H1 (cell line): ENCODE results near the gene ZNF608. TPM values are rescaled to one million over a fixed set of nuclear protein-coding genes. Genes with fewer than 3 reads are reported as not detected.
A peak's percentile ranks its signal among the peaks of the same experiment; 100 is the strongest.

ENCODE experiments used
- CEBPB ChIP-seq: IDR thresholded peaks from 2 replicates; pipeline ENCODE4 v1.6.1; 2012; ENCODE audit warnings: low read depth, low read length
- CHD1 ChIP-seq: IDR thresholded peaks from 2 replicates; pipeline ENCODE4 v1.6.1; 2012; ENCODE audit warnings: low read depth, low read length, improper control_type of control experiment
- CTBP2 ChIP-seq: IDR thresholded peaks from 2 replicates; pipeline ENCODE4 v1.7.0; 2011; ENCODE audit warnings: borderline replicate concordance, mild to moderate bottlenecking, moderate library complexity, mixed read lengths, low read length; ENCODE audit not compliant: insufficient read depth, insufficient read length
- EP300 ChIP-seq, 2 experiments: IDR thresholded peaks; 1 replicate in 1 of 2; 2 replicates in 1 of 2; pipeline ENCODE4 v1.6.1; 2011 to 2012; ENCODE audit warnings: low read depth in 2 of 2, low read length in 2 of 2, mild to moderate bottlenecking in 2 of 2, borderline replicate concordance in 1 of 2, inconsistent platforms in 1 of 2, moderate library complexity in 1 of 2
- EZH2 ChIP-seq: fragments of 200-600 bp; sonication (generic); IDR thresholded peaks from 2 replicates; pipeline ENCODE4 v1.7.1; 2012; ENCODE audit warnings: low read depth, mild to moderate bottlenecking, moderate library complexity, low read length, inconsistent platforms; ENCODE audit not compliant: severe bottlenecking
- GTF2F1 ChIP-seq: IDR thresholded peaks from 2 replicates; pipeline ENCODE4 v1.6.1; 2012; ENCODE audit warnings: low read depth, low read length, improper control_type of control experiment, borderline replicate concordance
- HDAC6 ChIP-seq: IDR thresholded peaks from one replicate; pipeline ENCODE4 v1.7.1; 2012; ENCODE audit warnings: low read depth, mild to moderate bottlenecking, inconsistent platforms, low read length, moderate library complexity
- RAD21 ChIP-seq, 2 experiments: IDR thresholded peaks in 1 of 2; conservative IDR thresholded peaks in 1 of 2; 2 replicates each; pipeline ENCODE4 v1.6.1; 2011; ENCODE audit warnings: low read depth in 2 of 2, low read length in 2 of 2, improper control_type of control experiment in 1 of 2, inconsistent platforms in 1 of 2, mild to moderate bottlenecking in 1 of 2, moderate library complexity in 1 of 2
- RBBP5 ChIP-seq: IDR thresholded peaks from 2 replicates; pipeline ENCODE4 v1.7.1; 2012; ENCODE audit warnings: low read depth, mild to moderate bottlenecking, inconsistent platforms, low read length, moderate library complexity, borderline replicate concordance
- RNF2 ChIP-seq: fragments of 200-900, 300-1000 bp; sonication (generic); IDR thresholded peaks from 2 replicates; pipeline ENCODE4 v1.7.1; 2016; ENCODE audit warnings: borderline replicate concordance, low read depth, mild to moderate bottlenecking, antibody characterized with exemption, low read length; ENCODE audit not compliant: poor library complexity, severe bottlenecking; ENCODE audit errors: missing control alignments
- SIN3A ChIP-seq, 2 experiments: IDR thresholded peaks in 1 of 2; conservative IDR thresholded peaks in 1 of 2; 2 replicates each; pipeline ENCODE4 v1.6.1; 2011 to 2012; ENCODE audit warnings: low read length in 2 of 2, improper control_type of control experiment in 1 of 2, low read depth in 1 of 2, mild to moderate bottlenecking in 1 of 2
- SP2 ChIP-seq: IDR thresholded peaks from 2 replicates; pipeline ENCODE4 v1.6.1; 2012; ENCODE audit warnings: mild to moderate bottlenecking, low read length, inconsistent platforms
- SP4 ChIP-seq: IDR thresholded peaks from 2 replicates; pipeline ENCODE4 v1.6.1; 2012; ENCODE audit warnings: low read length, inconsistent platforms
- TBP ChIP-seq: IDR thresholded peaks from 2 replicates; pipeline ENCODE4 v1.6.1; 2011; ENCODE audit warnings: low read depth, low read length, improper control_type of control experiment
- YY1 ChIP-seq: IDR thresholded peaks from 2 replicates; pipeline ENCODE4 v1.6.1; 2011; ENCODE audit warnings: low read depth, mild to moderate bottlenecking, low read length
- ZNF274 ChIP-seq: IDR thresholded peaks from 2 replicates; pipeline ENCODE4 v1.7.0; 2012; ENCODE audit warnings: low read length, borderline replicate concordance; ENCODE audit errors: extremely low read depth
- polyA plus RNA-seq, 7 experiments: library from polyadenylated mRNA; depleted of rRNA in 3 of 7; stranded (reverse) in 5 of 7; unstranded in 2 of 7; fragments of >200 nt in 5 of 7; fragments of 200-250 nt in 2 of 7; gene quantifications; 1 replicate in 5 of 7; 2 replicates in 1 of 7; 4 replicates in 1 of 7; pipeline versions ENCODE4 v1.2.1 to v1.2.3, GENCODE V29; 2011 to 2013; ENCODE audit warnings: missing spikeins in 2 of 7, mixed read lengths in 2 of 7
- total RNA-seq: library from RNA; stranded (reverse); fragmentation: NEBNext Ultra II Directional; extraction: Animal tissue kit (Norgen Biotek cat#: 25700); gene quantifications from 2 replicates; pipeline ENCODE4 v1.2.1, GENCODE V29; 2021
- TF ChIP-seq, protein P1 (sequence below): IDR thresholded peaks from 2 replicates; pipeline ENCODE4 v1.6.1; 2011; ENCODE audit warnings: low read depth, mild to moderate bottlenecking, low read length; ENCODE audit not compliant: insufficient read depth
- TF ChIP-seq, protein P2 (sequence below): IDR thresholded peaks from 2 replicates; pipeline ENCODE4 v1.6.1; 2012; ENCODE audit warnings: inconsistent platforms
- TF ChIP-seq, protein P3 (sequence below): IDR thresholded peaks from 2 replicates; pipeline ENCODE4 v1.6.1; 2012; ENCODE audit warnings: low read length, inconsistent platforms

Gene ZNF608
- total and polyA plus RNA-seq, 2 of the 8 experiments (the other 6 are each of a cell fraction or from before 2014, with no cell fraction given) = 17.2 to 40.8 TPM

DNA sequence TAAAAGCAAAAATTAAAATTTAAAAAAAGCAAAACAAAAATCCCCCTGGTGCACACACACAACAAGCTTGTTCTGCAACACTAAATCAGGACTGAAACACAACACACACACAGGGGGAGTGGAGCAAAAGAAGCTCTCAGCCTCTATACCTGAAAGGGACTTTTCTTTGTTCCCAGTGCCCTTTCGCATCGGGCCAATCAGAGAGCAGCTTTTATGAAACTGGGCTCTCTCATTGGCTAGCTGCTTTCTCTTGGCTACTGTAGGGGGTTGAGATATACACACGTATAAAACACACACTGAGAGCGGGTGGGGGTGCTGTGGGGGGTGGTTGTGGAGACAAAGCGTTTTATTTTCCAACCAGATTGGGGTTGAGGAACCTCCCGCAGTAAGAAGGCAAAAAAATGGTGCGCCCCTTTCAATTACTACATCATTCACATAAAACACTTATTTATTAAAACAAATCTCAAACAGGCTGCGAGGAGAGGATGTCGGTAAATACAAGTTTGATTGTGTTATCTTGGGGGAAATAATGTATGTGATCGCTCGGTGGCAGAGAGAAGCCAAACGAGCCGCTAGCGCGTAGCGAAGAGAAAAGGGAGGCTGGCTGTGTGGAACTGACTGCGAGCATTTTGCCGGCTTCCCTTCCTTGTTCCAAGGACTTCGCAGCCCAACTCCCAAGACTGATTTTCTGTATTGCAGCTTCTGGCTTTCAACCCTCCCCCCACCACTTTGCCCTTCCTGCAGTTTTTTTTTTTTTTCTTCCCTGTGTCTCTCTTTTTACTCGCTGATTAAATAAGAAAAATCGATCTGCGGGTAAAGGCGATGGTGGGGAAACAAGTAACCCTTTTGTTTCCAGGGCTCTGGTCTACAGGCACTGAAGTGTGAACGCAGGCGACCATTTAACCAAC, 2.5 kb upstream of the ZNF608 start (continued):
- TF ChIP-seq, protein P1, sequence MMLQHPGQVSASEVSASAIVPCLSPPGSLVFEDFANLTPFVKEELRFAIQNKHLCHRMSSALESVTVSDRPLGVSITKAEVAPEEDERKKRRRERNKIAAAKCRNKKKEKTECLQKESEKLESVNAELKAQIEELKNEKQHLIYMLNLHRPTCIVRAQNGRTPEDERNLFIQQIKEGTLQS = no peak
- TF ChIP-seq HDAC6 (no peak), CHD1 (no peak; the same call in 1 of the 2 replicates), RBBP5 (peak; percentile 91; the same call in 1 of the 2 replicates), EZH2 (no peak), RAD21 (IDR thresholded peaks at IDR 0.05 in 1 of 2, conservative IDR thresholded peaks at IDR 0.05 in 1 of 2; ENCODE audit: low read depth in 2 of 2, low read length in 2 of 2) (peak; percentile 15 to 24; a peak in 1 of 4 replicates), ZNF274 (no peak), CEBPB (no peak), RNF2 (no peak), GTF2F1 (no peak), SP4 (no peak), SIN3A (conservative IDR thresholded peaks at IDR 0.05 in 1 of 2, IDR thresholded peaks at IDR 0.05 in 1 of 2; ENCODE audit: low read depth in 1 of 2, low read length in 2 of 2) (no peak; a peak in 1 of 4 replicates), TBP (peak; percentile 90), SP2 (peak; percentile 17; the same call in 1 of the 2 replicates), EP300 (IDR thresholded peaks at IDR 0.05; ENCODE audit: borderline replicate concordance in 1 of 2, low read depth in 2 of 2, low read length in 2 of 2) (no peak), YY1 (no peak), CTBP2 (no peak)
- TF ChIP-seq, protein P2, sequence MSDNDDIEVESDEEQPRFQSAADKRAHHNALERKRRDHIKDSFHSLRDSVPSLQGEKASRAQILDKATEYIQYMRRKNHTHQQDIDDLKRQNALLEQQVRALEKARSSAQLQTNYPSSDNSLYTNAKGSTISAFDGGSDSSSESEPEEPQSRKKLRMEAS = no peak
- TF ChIP-seq, protein P3, sequence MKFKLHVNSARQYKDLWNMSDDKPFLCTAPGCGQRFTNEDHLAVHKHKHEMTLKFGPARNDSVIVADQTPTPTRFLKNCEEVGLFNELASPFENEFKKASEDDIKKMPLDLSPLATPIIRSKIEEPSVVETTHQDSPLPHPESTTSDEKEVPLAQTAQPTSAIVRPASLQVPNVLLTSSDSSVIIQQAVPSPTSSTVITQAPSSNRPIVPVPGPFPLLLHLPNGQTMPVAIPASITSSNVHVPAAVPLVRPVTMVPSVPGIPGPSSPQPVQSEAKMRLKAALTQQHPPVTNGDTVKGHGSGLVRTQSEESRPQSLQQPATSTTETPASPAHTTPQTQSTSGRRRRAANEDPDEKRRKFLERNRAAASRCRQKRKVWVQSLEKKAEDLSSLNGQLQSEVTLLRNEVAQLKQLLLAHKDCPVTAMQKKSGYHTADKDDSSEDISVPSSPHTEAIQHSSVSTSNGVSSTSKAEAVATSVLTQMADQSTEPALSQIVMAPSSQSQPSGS = no peak
